AG09319 (cell line): ENCODE measurements around the gene OR1J1.

Source experiments
- DNase-seq: peaks from one replicate; pipeline ENCODE4 v3.0.0-alpha.2; 2010; ENCODE audit warnings: low read depth; ENCODE audit errors: extremely low read depth
- CTCF ChIP-seq: IDR thresholded peaks from 2 replicates; pipeline ENCODE4 v1.5.1; 2011; ENCODE audit warnings: low read depth, mild to moderate bottlenecking, inconsistent platforms, low read length, moderate library complexity

The OR1J1 gene

GRCh38 chr9:122446819-122447484 is 30.8 kb downstream of the OR1J1 start:
- DNase-seq, result no peak

GRCh38 chr9:122445155-122445749 is 32.5 kb downstream of the OR1J1 start:
- peak; percentile 83 for DNase-seq
- TF ChIP-seq CTCF, result peak; percentile 20

More at GRCh38 chr9:122446819-122447484, 30.8 kb downstream of the OR1J1 start:
- no peak for TF ChIP-seq CTCF

- DNase-seq, result peak; percentile 89
- TF ChIP-seq CTCF, result no peak
Observed at GRCh38 chr9:122444041-122444733, 33.5 kb downstream of the OR1J1 start.

GRCh38 chr9:122442568-122442967 is 35.2 kb downstream of the OR1J1 start:
- no peak for TF ChIP-seq CTCF
- no peak for DNase-seq
